ENCODE data around the gene LKAAEAR1. TPM values are rescaled to one million over a fixed set of nuclear protein-coding genes. Genes with fewer than 3 reads are reported as not detected.
A peak's percentile ranks its signal among the peaks of the same experiment; 100 is the strongest.

The LKAAEAR1 gene
- total and polyA plus RNA-seq, 2 of the 13 experiments (the other 11 are each of a cell fraction or from before 2014, with no cell fraction given): not detected

DNA sequence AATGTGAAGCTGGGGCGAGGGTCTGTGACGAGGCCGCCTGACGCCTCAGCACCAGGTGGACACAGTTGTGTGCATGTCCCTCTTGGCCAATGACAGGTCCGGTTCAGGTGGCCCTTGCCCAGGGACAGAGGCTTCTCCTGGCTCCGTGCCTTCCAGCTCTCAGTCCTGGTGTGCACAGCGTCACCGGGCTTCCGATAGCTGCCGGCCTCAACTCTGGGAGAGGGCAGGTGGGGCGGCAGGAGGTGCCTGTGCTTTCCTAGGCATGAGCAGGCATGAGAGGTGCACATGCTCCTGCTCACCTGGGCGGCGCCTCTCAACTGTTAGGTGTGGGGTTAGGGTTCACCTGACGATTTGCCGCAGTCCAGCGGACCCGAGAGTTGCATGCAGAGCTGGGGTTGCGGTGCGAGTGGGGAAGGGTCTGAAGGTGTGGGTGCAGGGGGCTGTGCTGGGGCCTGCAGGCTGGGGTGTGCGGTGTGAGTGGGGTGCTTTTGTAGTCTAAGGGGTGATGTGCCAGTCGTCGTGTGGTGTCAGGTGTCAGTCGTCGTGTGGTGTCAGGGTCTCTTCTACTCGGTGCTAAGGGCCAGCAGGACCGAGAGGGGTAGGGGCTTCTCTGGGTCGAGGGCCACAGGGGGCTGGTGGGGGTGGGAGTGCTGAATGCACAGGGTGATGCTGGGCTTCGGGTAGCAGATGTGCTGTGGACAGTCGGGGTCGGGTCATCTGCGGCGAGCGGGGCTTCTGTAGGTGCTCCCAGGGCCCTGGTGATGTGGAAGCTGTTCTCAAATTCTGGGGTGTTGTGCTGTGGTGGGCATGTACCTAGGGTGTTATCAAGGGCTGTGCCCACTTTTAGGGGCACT, 31.0 kb downstream of the LKAAEAR1 start (continued):
- TF ChIP-seq TCF12 (IDR thresholded peaks at IDR 0.05) (no peak), TCF12 (CRISPR knock-in tag; IDR thresholded peaks at IDR 0.05) (no peak), MYNN (CRISPR knock-in tag; IDR thresholded peaks at IDR 0.05; ENCODE audit: low read depth) (no peak), ZSCAN5A (CRISPR knock-in tag; IDR thresholded peaks at IDR 0.05; ENCODE audit: borderline replicate concordance) (0 out of 2 replicates have a peak, but pooled peaks have one; percentile 73), ZNF629 (CRISPR knock-in tag; conservative IDR thresholded peaks at IDR 0.05) (0 out of 2 replicates have a peak, but pooled peaks have one; percentile 16), IKZF1 (IDR thresholded peaks at IDR 0.05) (0 out of 2 replicates have a peak, but pooled peaks have one; percentile 19), TOE1 (CRISPR knock-in tag; IDR thresholded peaks at IDR 0.05) (no peak), KLF13 (CRISPR knock-in tag; IDR thresholded peaks at IDR 0.05) (peak; percentile 91), ZNF589 (CRISPR knock-in tag; conservative IDR thresholded peaks at IDR 0.05) (peak; percentile 93; the same call in 1 of the 2 replicates), CBX5 (CRISPR knock-in tag; IDR thresholded peaks at IDR 0.05; ENCODE audit: borderline replicate concordance) (peak; percentile 54; the same call in 1 of the 2 replicates), ZNF749 (CRISPR knock-in tag; IDR thresholded peaks at IDR 0.05; ENCODE audit: borderline replicate concordance) (no peak), ATF4 (CRISPR knock-in tag; IDR thresholded peaks at IDR 0.05) (no peak), SNAI1 (CRISPR knock-in tag; IDR thresholded peaks at IDR 0.05; ENCODE audit: borderline replicate concordance) (no peak), NFRKB (IDR thresholded peaks at IDR 0.05) (no peak), SP5 (CRISPR knock-in tag; IDR thresholded peaks at IDR 0.05; ENCODE audit: borderline replicate concordance, low read depth) (no peak; the same call in 1 of the 2 replicates), ZNF205 (CRISPR knock-in tag; IDR thresholded peaks at IDR 0.05) (peak; percentile 21; the same call in 1 of the 2 replicates), KMT2B (CRISPR knock-in tag; IDR thresholded peaks at IDR 0.05) (peak; percentile 52; the same call in 1 of the 2 replicates), KLF15 (CRISPR knock-in tag; IDR thresholded peaks at IDR 0.05; ENCODE audit: borderline replicate concordance) (no peak), MAFK (conservative IDR thresholded peaks at IDR 0.05 in 1 of 2, IDR thresholded peaks at IDR 0.05 in 1 of 2; ENCODE audit: low read length in 2 of 2) (no peak), MBD4 (IDR thresholded peaks at IDR 0.05; ENCODE audit: borderline replicate concordance, low read length) (no peak), ZNF276 (CRISPR knock-in tag; IDR thresholded peaks at IDR 0.05; ENCODE audit: low read depth) (peak; percentile 96)
- TF ChIP-seq, protein P1, sequence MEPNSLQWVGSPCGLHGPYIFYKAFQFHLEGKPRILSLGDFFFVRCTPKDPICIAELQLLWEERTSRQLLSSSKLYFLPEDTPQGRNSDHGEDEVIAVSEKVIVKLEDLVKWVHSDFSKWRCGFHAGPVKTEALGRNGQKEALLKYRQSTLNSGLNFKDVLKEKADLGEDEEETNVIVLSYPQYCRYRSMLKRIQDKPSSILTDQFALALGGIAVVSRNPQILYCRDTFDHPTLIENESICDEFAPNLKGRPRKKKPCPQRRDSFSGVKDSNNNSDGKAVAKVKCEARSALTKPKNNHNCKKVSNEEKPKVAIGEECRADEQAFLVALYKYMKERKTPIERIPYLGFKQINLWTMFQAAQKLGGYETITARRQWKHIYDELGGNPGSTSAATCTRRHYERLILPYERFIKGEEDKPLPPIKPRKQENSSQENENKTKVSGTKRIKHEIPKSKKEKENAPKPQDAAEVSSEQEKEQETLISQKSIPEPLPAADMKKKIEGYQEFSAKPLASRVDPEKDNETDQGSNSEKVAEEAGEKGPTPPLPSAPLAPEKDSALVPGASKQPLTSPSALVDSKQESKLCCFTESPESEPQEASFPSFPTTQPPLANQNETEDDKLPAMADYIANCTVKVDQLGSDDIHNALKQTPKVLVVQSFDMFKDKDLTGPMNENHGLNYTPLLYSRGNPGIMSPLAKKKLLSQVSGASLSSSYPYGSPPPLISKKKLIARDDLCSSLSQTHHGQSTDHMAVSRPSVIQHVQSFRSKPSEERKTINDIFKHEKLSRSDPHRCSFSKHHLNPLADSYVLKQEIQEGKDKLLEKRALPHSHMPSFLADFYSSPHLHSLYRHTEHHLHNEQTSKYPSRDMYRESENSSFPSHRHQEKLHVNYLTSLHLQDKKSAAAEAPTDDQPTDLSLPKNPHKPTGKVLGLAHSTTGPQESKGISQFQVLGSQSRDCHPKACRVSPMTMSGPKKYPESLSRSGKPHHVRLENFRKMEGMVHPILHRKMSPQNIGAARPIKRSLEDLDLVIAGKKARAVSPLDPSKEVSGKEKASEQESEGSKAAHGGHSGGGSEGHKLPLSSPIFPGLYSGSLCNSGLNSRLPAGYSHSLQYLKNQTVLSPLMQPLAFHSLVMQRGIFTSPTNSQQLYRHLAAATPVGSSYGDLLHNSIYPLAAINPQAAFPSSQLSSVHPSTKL (CRISPR knock-in tag; IDR thresholded peaks at IDR 0.05): peak; percentile 43; the same call in 1 of the 2 replicates

Data from HepG2 (cell line).